Measurements from ENCODE around the gene SYNJ2.

DNA sequence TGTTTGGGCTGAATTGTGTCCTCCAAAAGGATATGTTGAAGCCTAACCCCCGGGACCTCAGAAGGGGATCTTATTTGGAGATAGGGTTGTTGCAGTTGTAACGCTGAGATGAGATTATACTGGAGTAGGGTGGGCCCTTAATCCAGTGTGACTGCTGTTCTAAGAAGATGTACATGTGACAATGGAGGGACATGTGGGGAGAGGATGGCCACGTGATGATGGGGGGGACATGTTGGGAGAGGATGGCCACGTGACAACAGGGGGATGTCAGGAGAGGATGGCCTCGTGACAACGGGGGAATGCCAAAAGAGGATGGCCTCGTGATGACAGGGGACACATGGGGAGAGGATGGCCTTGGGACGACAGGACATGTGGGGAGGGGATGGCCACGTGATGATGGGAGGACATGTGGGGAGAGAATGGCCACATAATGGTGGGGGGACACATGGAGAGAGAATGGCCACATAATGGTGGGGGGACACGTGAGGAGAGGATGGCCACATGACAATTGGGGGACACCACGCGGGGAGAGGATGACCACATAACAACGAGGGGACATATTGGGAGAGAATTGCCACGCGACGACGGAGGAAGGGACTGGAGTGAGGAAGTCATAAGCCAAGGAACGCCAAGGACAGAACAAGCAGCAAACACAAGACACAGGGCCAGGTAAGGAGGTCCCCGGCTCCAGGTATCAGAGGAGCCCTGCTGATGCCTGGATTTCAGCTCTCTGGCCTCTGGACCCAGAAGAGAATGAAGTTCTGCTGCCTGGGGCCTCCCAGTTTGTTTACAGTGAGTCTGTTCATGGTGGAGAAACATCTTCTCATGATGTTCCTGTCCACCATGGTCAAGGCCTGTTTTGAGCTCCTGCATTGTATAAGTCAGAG lies 29.2 kb downstream of the SYNJ2 start:
- TF ChIP-seq, protein P1, sequence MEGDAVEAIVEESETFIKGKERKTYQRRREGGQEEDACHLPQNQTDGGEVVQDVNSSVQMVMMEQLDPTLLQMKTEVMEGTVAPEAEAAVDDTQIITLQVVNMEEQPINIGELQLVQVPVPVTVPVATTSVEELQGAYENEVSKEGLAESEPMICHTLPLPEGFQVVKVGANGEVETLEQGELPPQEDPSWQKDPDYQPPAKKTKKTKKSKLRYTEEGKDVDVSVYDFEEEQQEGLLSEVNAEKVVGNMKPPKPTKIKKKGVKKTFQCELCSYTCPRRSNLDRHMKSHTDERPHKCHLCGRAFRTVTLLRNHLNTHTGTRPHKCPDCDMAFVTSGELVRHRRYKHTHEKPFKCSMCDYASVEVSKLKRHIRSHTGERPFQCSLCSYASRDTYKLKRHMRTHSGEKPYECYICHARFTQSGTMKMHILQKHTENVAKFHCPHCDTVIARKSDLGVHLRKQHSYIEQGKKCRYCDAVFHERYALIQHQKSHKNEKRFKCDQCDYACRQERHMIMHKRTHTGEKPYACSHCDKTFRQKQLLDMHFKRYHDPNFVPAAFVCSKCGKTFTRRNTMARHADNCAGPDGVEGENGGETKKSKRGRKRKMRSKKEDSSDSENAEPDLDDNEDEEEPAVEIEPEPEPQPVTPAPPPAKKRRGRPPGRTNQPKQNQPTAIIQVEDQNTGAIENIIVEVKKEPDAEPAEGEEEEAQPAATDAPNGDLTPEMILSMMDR (IDR thresholded peaks at IDR 0.05) = no peak
- no peak for TF ChIP-seq POLR2AphosphoS5 (IDR thresholded peaks at IDR 0.05; ENCODE audit: insufficient read depth in 1 of 2, low read depth in 1 of 2)
